GM23248 (cell line): ENCODE data around the gene MMP24OS. TPM values are rescaled to one million over a fixed set of nuclear protein-coding genes. Genes with fewer than 3 reads are reported as not detected.
"Not testable (repeated sequence)": the region's sequence is repeated elsewhere in the genome, so short reads cannot be mapped to it uniquely, and the experiment has no call there.

ENCODE experiments used
- DNase-seq: peaks from one replicate; pipeline ENCODE4 v3.0.0-alpha.2; 2015
- H2AFZ ChIP-seq: fragments of 200-600 bp; sonication (generic); 2 replicates; pipeline ENCODE4 v1.6.1; 2016; ENCODE audit warnings: antibody characterized with exemption
- H3F3A ChIP-seq: fragments of 200-600 bp; sonication (generic); 2 replicates; pipeline ENCODE4 v1.6.1; 2016; ENCODE audit warnings: mild to moderate bottlenecking, antibody characterized with exemption, mixed run types; ENCODE audit not compliant: insufficient read depth
- H3K27ac ChIP-seq: fragments of 200-600 bp; sonication (generic); 2 replicates; pipeline ENCODE4 v1.5.1; 2016; ENCODE audit warnings: mild to moderate bottlenecking
- H3K27me3 ChIP-seq: fragments of 200-600 bp; sonication (generic); replicated peaks from 2 replicates; pipeline ENCODE4 v1.6.1; 2016; ENCODE audit warnings: mild to moderate bottlenecking; ENCODE audit not compliant: insufficient read depth
- H3K36me3 ChIP-seq: fragments of 200-600 bp; sonication (generic); 2 replicates; pipeline ENCODE4 v1.6.1; 2016; ENCODE audit warnings: low read depth, mild to moderate bottlenecking
- H3K4me1 ChIP-seq: fragments of 200-600 bp; sonication (generic); 2 replicates; pipeline ENCODE4 v1.6.1; 2016; ENCODE audit warnings: mild to moderate bottlenecking; ENCODE audit not compliant: insufficient read depth
- H3K4me2 ChIP-seq: fragments of 200-600 bp; sonication (generic); one replicate; pipeline ENCODE4 v1.6.1; 2016; ENCODE audit warnings: mild to moderate bottlenecking; ENCODE audit not compliant: unreplicated experiment
- H3K4me3 ChIP-seq: fragments of 200-600 bp; sonication (generic); 2 replicates; pipeline ENCODE4 v1.5.1; 2016; ENCODE audit warnings: mild to moderate bottlenecking
- H3K79me2 ChIP-seq: fragments of 200-600 bp; sonication (generic); 2 replicates; pipeline ENCODE4 v1.6.1; 2016; ENCODE audit warnings: mild to moderate bottlenecking; ENCODE audit not compliant: insufficient read depth
- H3K9ac ChIP-seq: fragments of 200-600 bp; sonication (generic); 2 replicates; pipeline ENCODE4 v1.6.1; 2016; ENCODE audit warnings: mild to moderate bottlenecking
- H3K9me2 ChIP-seq: fragments of 200-600 bp; sonication (generic); 2 replicates; pipeline ENCODE4 v1.6.1; 2016; ENCODE audit warnings: mixed run types, mild to moderate bottlenecking, moderate library complexity; ENCODE audit not compliant: insufficient read depth
- H3K9me3 ChIP-seq: fragments of 200-600 bp; sonication (generic); one replicate; pipeline ENCODE4 v1.6.1; 2017; ENCODE audit warnings: low read depth
- H4K20me1 ChIP-seq: fragments of 200-600 bp; sonication (generic); 2 replicates; pipeline ENCODE4 v1.6.0; 2016; ENCODE audit not compliant: insufficient read depth
- EZH2 ChIP-seq: fragments of 200-600 bp; sonication (generic); IDR thresholded peaks from 2 replicates; pipeline ENCODE4 v1.6.1; 2018; ENCODE audit warnings: antibody characterized with exemption, mild to moderate bottlenecking; ENCODE audit not compliant: insufficient read depth, poor library complexity, severe bottlenecking
- EZH2phosphoT487 ChIP-seq: fragments of 200-600 bp; sonication (generic); IDR thresholded peaks from 2 replicates; pipeline ENCODE4 v1.6.1; 2018; ENCODE audit warnings: antibody characterized with exemption, moderate library complexity, mild to moderate bottlenecking, low read depth; ENCODE audit not compliant: insufficient read depth
- WGBS, 2 experiments: methylation state at CpG; one replicate each; pipeline ENCODE4 v1.1.6; 2015 to 2017; ENCODE audit warnings: low lambda C conversion rate in 2 of 2, low coverage in 1 of 2; ENCODE audit errors: missing lambda C conversion rate in 2 of 2; 5-methylcytosine and 5-hydroxymethylcytosine counted together
- in situ Hi-C: fragments of 300-500 bp; cut with MboI; formaldehyde crosslinking; loops from 2 replicates; pipeline ENCODE4 v1.15.0; 2020
- polyA plus RNA-seq: library from polyadenylated mRNA; unstranded; fragments of >200 nt; fragmentation: Nextera tagmentation; extraction: Ambion mirVana; gene quantifications from 2 replicates; pipeline ENCODE4 v1.2.1, GENCODE V29; 2016
- total RNA-seq: library from RNA; depleted of rRNA; stranded (reverse); fragments of >200 nt; shearing (Covaris generic); gene quantifications from 2 replicates; pipeline ENCODE4 v1.2.3, GENCODE V29; 2014

Gene MMP24OS
- total and polyA plus RNA-seq, 2 experiments from 2014 or later, result 26.8 to 81.7 TPM

DNA sequence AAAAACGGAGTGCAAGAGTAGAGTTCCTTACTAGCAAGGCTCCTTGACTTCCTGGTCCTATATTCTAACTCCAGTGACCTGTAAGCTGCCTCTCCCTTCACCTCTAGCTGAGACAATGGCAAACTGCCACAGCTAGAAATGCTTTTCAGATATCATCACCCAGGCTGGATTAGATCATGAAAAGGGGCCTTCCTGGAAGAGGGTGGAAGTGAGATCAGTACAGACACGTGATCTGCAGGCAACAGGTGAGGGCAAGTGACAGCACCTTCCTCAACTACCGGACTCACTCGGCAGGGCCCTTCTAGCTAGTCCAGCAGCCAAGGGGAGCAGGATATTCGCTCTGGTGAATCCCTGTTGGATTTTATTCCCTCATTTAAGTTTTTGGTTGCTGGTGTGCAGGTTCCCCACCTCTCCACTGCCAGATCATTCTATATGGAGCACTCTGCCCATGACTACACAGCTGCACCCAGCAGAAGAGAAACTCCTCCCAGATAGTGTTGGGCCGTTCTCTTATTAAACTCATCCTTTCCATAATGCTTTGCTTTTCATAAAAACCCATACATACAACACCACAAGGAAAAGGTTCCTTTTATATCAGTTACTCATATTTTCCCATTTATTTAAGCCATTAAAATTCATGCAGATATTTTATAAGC is 40.7 kb upstream of the MMP24OS start:
- Histone ChIP-seq H4K20me1 (no peaks in the 10 kb centered on the region), H3K9ac (no peak overlapping the region), H3K4me3 (no peak overlapping the region), H3K9me2 (no peaks in the 10 kb centered on the region), H3K27ac (peak overlapping the region; percentile 90), H2AFZ (no peak overlapping the region), H3K9me3 (no peaks in the 10 kb centered on the region), H3K27me3 (no peaks in the 10 kb centered on the region), H3K4me1 (peaks cover 65% of the 10 kb centered on the region), H3K36me3 (no peaks in the 10 kb centered on the region), H3F3A (peaks cover 56% of the 10 kb centered on the region), H3K4me2 (peak overlapping the region; percentile 73), H3K79me2 (no peaks in the 10 kb centered on the region)
- in situ Hi-C loops, result no loop called here
- no peak for TF ChIP-seq EZH2
- TF ChIP-seq EZH2phosphoT487, result no peak
- WGBS, 2 experiments, result 52 to 55% methylated on average over 6 of the region's 6 CpGs
- peak; percentile 81 for DNase-seq

DNA sequence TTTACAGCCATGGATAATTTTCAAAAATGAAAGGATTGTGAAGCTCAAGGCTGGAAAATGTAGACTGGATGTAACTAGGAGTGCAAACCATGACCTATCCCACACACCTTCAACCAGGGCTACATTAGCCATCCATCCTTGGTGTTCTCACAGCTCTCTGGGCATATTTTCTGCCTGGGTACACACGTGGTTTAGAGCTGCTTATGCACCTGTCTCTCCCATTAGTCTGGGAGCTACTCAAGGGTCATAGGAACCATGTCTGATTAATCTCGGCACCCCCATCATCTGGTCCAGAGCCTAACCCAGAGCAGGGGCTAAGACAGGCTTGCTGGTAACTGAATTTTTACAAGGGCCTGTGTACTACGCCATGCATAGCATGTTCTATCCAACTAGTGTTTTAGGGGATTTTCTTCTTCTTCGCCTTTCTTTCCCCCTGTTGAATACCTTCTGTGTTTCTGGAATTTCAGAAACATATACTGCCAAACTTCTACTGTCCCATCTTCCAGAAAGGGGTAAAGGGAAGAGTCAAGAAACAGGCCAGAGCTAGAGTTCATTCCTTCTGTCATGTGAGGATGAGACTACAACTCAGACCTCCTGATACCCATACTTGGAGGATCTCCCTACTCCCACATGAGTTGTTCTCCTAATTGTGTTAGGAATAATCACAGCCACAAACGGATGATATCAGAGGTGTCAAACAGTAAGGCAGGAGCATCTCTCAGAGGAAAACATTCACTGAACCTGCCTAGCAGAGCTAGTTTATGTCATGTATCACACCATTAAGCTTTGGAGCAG is 39.7 kb upstream of the MMP24OS start:
- TF ChIP-seq EZH2, result no peak
- no peak for TF ChIP-seq EZH2phosphoT487
- Histone ChIP-seq H3K9ac (no peak overlapping the region), H3K36me3 (no peaks in the 10 kb centered on the region), H3K4me3 (no peak overlapping the region), H3K4me1 (peaks cover 69% of the 10 kb centered on the region), H3K9me2 (no peaks in the 10 kb centered on the region), H3K79me2 (no peaks in the 10 kb centered on the region), H3K9me3 (no peaks in the 10 kb centered on the region), H3K27me3 (no peaks in the 10 kb centered on the region), H4K20me1 (no peaks in the 10 kb centered on the region), H3K27ac (peak overlapping the region; percentile 18; the same call in 1 of the 2 replicates), H3F3A (peaks cover 62% of the 10 kb centered on the region), H2AFZ (no peak overlapping the region), H3K4me2 (peak overlapping the region; percentile 73)
- no peak for DNase-seq
- in situ Hi-C loops, result no loop called here
- WGBS, 2 experiments, result 75 to 76% methylated on average over 5 of the region's 5 CpGs

DNA sequence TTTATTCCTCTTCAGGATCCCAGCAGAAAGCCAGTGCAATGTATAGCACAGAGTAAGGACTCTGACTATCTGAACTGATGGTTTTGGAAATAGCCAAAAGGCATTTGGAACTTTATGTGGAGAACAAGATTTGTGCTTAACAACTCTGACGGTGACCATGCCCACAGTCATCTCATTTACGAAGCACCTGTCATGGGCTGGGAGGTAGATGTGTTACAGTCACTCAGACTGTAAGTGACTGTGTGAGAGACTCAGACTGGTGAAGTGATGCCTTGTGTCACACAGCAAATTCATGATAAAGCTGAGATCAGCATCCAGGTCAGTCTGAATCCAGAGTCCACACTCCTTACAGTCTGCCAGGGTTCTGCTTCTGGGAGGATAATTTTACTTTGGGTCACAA is 38.2 kb upstream of the MMP24OS start:
- peak overlapping the region; percentile 65 for H3K27ac ChIP-seq

DNA sequence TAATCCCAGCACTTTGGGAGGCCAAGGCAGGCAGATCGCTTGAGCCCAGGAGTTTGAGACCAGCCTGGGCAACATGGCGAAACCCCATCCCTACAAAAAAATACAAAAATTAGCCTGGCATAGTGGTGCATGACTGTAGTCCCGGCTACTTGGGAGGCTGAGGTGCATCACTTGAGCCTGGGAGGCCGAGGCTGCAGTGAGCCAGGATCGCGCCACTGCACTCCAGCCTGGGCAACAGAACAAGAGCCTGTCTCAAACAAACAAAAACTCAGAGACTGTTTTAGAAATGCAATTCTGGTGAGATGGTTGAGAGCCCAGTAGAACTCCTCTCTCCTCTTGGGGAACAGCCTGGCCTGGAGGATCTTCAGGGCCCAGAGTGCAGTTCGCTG is 37.7 kb upstream of the MMP24OS start:
- Histone ChIP-seq H3F3A (peaks cover 63% of the 10 kb centered on the region), H3K27ac (peak overlapping the region; percentile 65), H3K9ac (peak overlapping the region; percentile 46; the same call in 1 of the 2 replicates), H3K4me1 (peaks cover 76% of the 10 kb centered on the region)
- H3K27me3 ChIP-seq, in situ Hi-C loops, H3K4me2 ChIP-seq, H2AFZ ChIP-seq, H3K36me3 ChIP-seq, H4K20me1 ChIP-seq, H3K79me2 ChIP-seq, H3K9me3 ChIP-seq, H3K4me3 ChIP-seq, H3K9me2 ChIP-seq: not testable (repeated sequence)
- 65 to 68% methylated on average over 7 of the region's 7 CpGs for WGBS, 2 experiments
- peak; percentile 61 for DNase-seq

More for the DNA sequence above, 38.2 kb upstream of the MMP24OS start:
- Histone ChIP-seq H3K9ac (peak overlapping the region; percentile 46; the same call in 1 of the 2 replicates), H2AFZ (no peak overlapping the region), H3K79me2 (no peaks in the 10 kb centered on the region), H3K9me2 (no peaks in the 10 kb centered on the region), H3K36me3 (no peaks in the 10 kb centered on the region), H3K9me3 (no peaks in the 10 kb centered on the region), H3K27me3 (no peaks in the 10 kb centered on the region), H3K4me2 (no peak overlapping the region), H3K4me3 (no peak overlapping the region), H3F3A (peaks cover 65% of the 10 kb centered on the region), H4K20me1 (no peaks in the 10 kb centered on the region), H3K4me1 (peaks cover 77% of the 10 kb centered on the region)
- no peak for DNase-seq
- TF ChIP-seq EZH2phosphoT487 (no peak), EZH2 (no peak)
- WGBS, 2 experiments, result 91 to 92% methylated on average over 2 of the region's 2 CpGs
- in situ Hi-C loops, result no loop called here
